ENCODE data around the gene CELSR1. TPM values are rescaled to one million over a fixed set of nuclear protein-coding genes. Genes with fewer than 3 reads are reported as not detected.
"Not testable (repeated sequence)": the region's sequence is repeated elsewhere in the genome, so short reads cannot be mapped to it uniquely, and the experiment has no call there.

CELSR1 gene
- total RNA-seq, 1 experiment from 2014 or later, result 0.06 TPM

GRCh38 chr22:46399251-46400024 is 138.0 kb downstream of the CELSR1 start:
- no peak for DNase-seq (ENCODE audit: low read depth)

GRCh38 chr22:46397951-46398350 is 139.5 kb downstream of the CELSR1 start:
- no peak for DNase-seq (ENCODE audit: low read depth)

GRCh38 chr22:46397514-46397913 is 139.9 kb downstream of the CELSR1 start:
- no peak for DNase-seq (ENCODE audit: low read depth)

GRCh38 chr22:46397049-46397448 is 140.4 kb downstream of the CELSR1 start:
- not testable (repeated sequence) for DNase-seq (ENCODE audit: low read depth)

GRCh38 chr22:46395145-46395544 is 142.3 kb downstream of the CELSR1 start:
- DNase-seq (ENCODE audit: low read depth), result no peak

GRCh38 chr22:46394622-46395021 is 142.8 kb downstream of the CELSR1 start:
- DNase-seq (ENCODE audit: low read depth), result no peak

- no peak for DNase-seq (ENCODE audit: low read depth)
Observed at GRCh38 chr22:46393873-46394272, 143.5 kb downstream of the CELSR1 start.

- no peak for DNase-seq (ENCODE audit: low read depth)
Observed at GRCh38 chr22:46392137-46392844, 145.1 kb downstream of the CELSR1 start.

GRCh38 chr22:46391486-46392136 is 145.8 kb downstream of the CELSR1 start:
- DNase-seq (ENCODE audit: low read depth), result no peak

- peak; percentile 59 for DNase-seq (ENCODE audit: low read depth)
Observed at GRCh38 chr22:46390652-46391301, 146.6 kb downstream of the CELSR1 start.

GRCh38 chr22:46390105-46390651 is 147.2 kb downstream of the CELSR1 start:
- no peak for DNase-seq (ENCODE audit: low read depth)

GRCh38 chr22:46389081-46389480 is 148.3 kb downstream of the CELSR1 start:
- no peak for DNase-seq (ENCODE audit: low read depth)

- DNase-seq (ENCODE audit: low read depth), result no peak
Observed at GRCh38 chr22:46388647-46389046, 148.8 kb downstream of the CELSR1 start.

- DNase-seq (ENCODE audit: low read depth), result no peak
Observed at GRCh38 chr22:46387748-46388147, 149.7 kb downstream of the CELSR1 start.

GRCh38 chr22:46386312-46386711 is 151.1 kb downstream of the CELSR1 start:
- DNase-seq (ENCODE audit: low read depth), result no peak

- no peak for DNase-seq (ENCODE audit: low read depth)
Observed at GRCh38 chr22:46382524-46382923, 154.9 kb downstream of the CELSR1 start.

- no peak for DNase-seq (ENCODE audit: low read depth)
Observed at GRCh38 chr22:46381731-46382130, 155.7 kb downstream of the CELSR1 start.

- peak; percentile 5 for DNase-seq (ENCODE audit: low read depth)
Observed at GRCh38 chr22:46381142-46381541, 156.3 kb downstream of the CELSR1 start.

- no peak for DNase-seq (ENCODE audit: low read depth)
Observed at GRCh38 chr22:46380581-46380980, 156.8 kb downstream of the CELSR1 start.

GRCh38 chr22:46380069-46380468 is 157.4 kb downstream of the CELSR1 start:
- DNase-seq (ENCODE audit: low read depth), result no peak

- no peak for DNase-seq (ENCODE audit: low read depth)
Observed at GRCh38 chr22:46379066-46379930, 158.1 kb downstream of the CELSR1 start.

All from LHCN-M2 (cell line).